MM.1S (cell line): ENCODE results near the gene ADGRL3.

Experiments
- DNase-seq: peaks from one replicate; pipeline ENCODE4 v3.0.0-alpha.2; 2015
- H2AFZ ChIP-seq: fragments of 300-600 bp; sonication (generic); 2 replicates; pipeline ENCODE4 v1.6.0; 2016; ENCODE audit warnings: antibody characterized with exemption, low read length
- H3F3A ChIP-seq: fragments of 300-600 bp; sonication (generic); 2 replicates; pipeline ENCODE4 v1.6.1; 2016; ENCODE audit warnings: mild to moderate bottlenecking, antibody characterized with exemption, low read length, moderate library complexity, mixed read lengths; ENCODE audit not compliant: insufficient read depth
- H3K27ac ChIP-seq: fragments of 300-600 bp; sonication (generic); 2 replicates; pipeline ENCODE4 v1.5.1; 2016; ENCODE audit warnings: mild to moderate bottlenecking, low read length
- H3K27me3 ChIP-seq: fragments of 300-600 bp; sonication (generic); replicated peaks from 2 replicates; pipeline ENCODE4 v1.6.0; 2016; ENCODE audit warnings: low read length; ENCODE audit not compliant: insufficient read depth
- H3K36me3 ChIP-seq: fragments of 300-600 bp; sonication (generic); replicated peaks from 2 replicates; pipeline ENCODE4 v1.6.1; 2016; ENCODE audit warnings: mild to moderate bottlenecking, low read length, mixed read lengths; ENCODE audit not compliant: insufficient read depth
- H3K4me1 ChIP-seq: fragments of 300-600 bp; sonication (generic); 2 replicates; pipeline ENCODE4 v1.6.1; 2016; ENCODE audit warnings: low read length, mixed read lengths
- H3K4me2 ChIP-seq: fragments of 300-600 bp; sonication (generic); 2 replicates; pipeline ENCODE4 v1.6.0; 2016; ENCODE audit warnings: low read depth, low read length
- H3K4me3 ChIP-seq: fragments of 300-600 bp; sonication (generic); 2 replicates; pipeline ENCODE4 v1.5.1; 2016; ENCODE audit warnings: low read length, mixed read lengths
- H3K79me2 ChIP-seq: fragments of 300-600 bp; sonication (generic); 2 replicates; pipeline ENCODE4 v1.6.1; 2016; ENCODE audit warnings: mixed run types, low read length, mixed read lengths
- H3K9ac ChIP-seq: fragments of 300-600 bp; sonication (generic); 2 replicates; pipeline ENCODE4 v1.6.1; 2016; ENCODE audit warnings: low read length, mixed read lengths
- H3K9me2 ChIP-seq: fragments of 300-600 bp; sonication (generic); replicated peaks from 2 replicates; pipeline ENCODE4 v1.6.1; 2016; ENCODE audit warnings: mild to moderate bottlenecking, low read length, mixed read lengths; ENCODE audit not compliant: insufficient read depth
- H3K9me3 ChIP-seq: fragments of 300-600 bp; sonication (generic); replicated peaks from 2 replicates; pipeline ENCODE4 v1.6.1; 2016; ENCODE audit warnings: mild to moderate bottlenecking, low read length, mixed read lengths; ENCODE audit not compliant: insufficient read depth
- H4K20me1 ChIP-seq: fragments of 300-600 bp; sonication (generic); 2 replicates; pipeline ENCODE4 v1.6.1; 2016; ENCODE audit warnings: mild to moderate bottlenecking, low read length, moderate library complexity, mixed read lengths; ENCODE audit not compliant: insufficient read depth
- CTCF ChIP-seq: fragments of 300-600 bp; sonication (generic); IDR thresholded peaks from 2 replicates; pipeline ENCODE4 v1.5.1; 2016; ENCODE audit warnings: antibody characterized with exemption, low read length, mixed read lengths
- EZH2 ChIP-seq: fragments of 300-600 bp; sonication (generic); optimal IDR thresholded peaks from 2 replicates; pipeline ENCODE3; 2017; ENCODE audit warnings: low read depth, mild to moderate bottlenecking, antibody characterized with exemption, low read length, mixed read lengths
- EZH2phosphoT487 ChIP-seq: fragments of 300-600 bp; sonication (generic); IDR thresholded peaks from 2 replicates; pipeline ENCODE4 v1.6.1; 2018; ENCODE audit warnings: antibody characterized with exemption, low read length

The ADGRL3 gene

GRCh38 chr4:62080431-62080830, 880.3 kb downstream of the ADGRL3 start:
- Histone ChIP-seq H2AFZ (no peak overlapping the region), H3K79me2 (no peaks in the 10 kb centered on the region), H3K36me3 (no peaks in the 10 kb centered on the region), H3K9ac (no peak overlapping the region), H3F3A (no peaks in the 10 kb centered on the region), H3K9me2 (no peaks in the 10 kb centered on the region), H3K27me3 (no peaks in the 10 kb centered on the region), H3K9me3 (no peaks in the 10 kb centered on the region), H3K4me2 (no peak overlapping the region), H3K4me3 (no peak overlapping the region), H3K27ac (no peak overlapping the region), H3K4me1 (no peaks in the 10 kb centered on the region), H4K20me1 (no peaks in the 10 kb centered on the region)
- TF ChIP-seq CTCF: no peak
- no peak for TF ChIP-seq EZH2phosphoT487
- TF ChIP-seq EZH2: no peak
- no peak for DNase-seq

- Histone ChIP-seq H2AFZ (no peak overlapping the region), H3K9ac (no peak overlapping the region), H3K4me1 (no peaks in the 10 kb centered on the region), H4K20me1 (no peaks in the 10 kb centered on the region), H3K27ac (no peak overlapping the region), H3K79me2 (no peaks in the 10 kb centered on the region), H3K9me3 (no peaks in the 10 kb centered on the region), H3K36me3 (no peaks in the 10 kb centered on the region), H3K27me3 (no peaks in the 10 kb centered on the region), H3F3A (no peaks in the 10 kb centered on the region), H3K4me3 (no peak overlapping the region), H3K4me2 (no peak overlapping the region), H3K9me2 (no peaks in the 10 kb centered on the region)
- no peak for DNase-seq
- TF ChIP-seq EZH2 (no peak), CTCF (no peak), EZH2phosphoT487 (no peak)
Observed at GRCh38 chr4:62087706-62088105, 887.6 kb downstream of the ADGRL3 start.

GRCh38 chr4:62093735-62094134, 893.6 kb downstream of the ADGRL3 start:
- no peaks in the 10 kb centered on the region for H3K4me1 ChIP-seq
- no peak overlapping the region for H3K27ac ChIP-seq
- H3K4me2 ChIP-seq: no peak overlapping the region
- H3K27me3 ChIP-seq: no peaks in the 10 kb centered on the region
- no peaks in the 10 kb centered on the region for H3K9me2 ChIP-seq
- DNase-seq: no peak
- no peaks in the 10 kb centered on the region for H3K36me3 ChIP-seq
- H3K9ac ChIP-seq: no peak overlapping the region
- no peaks in the 10 kb centered on the region for H4K20me1 ChIP-seq
- H3F3A ChIP-seq: no peaks in the 10 kb centered on the region
- no peak overlapping the region for H2AFZ ChIP-seq
- H3K9me3 ChIP-seq: no peaks in the 10 kb centered on the region
- H3K4me3 ChIP-seq: no peak overlapping the region
- H3K79me2 ChIP-seq: no peaks in the 10 kb centered on the region
- no peak for TF ChIP-seq EZH2phosphoT487
- TF ChIP-seq EZH2: no peak
- no peak for TF ChIP-seq CTCF
